ENCODE measurements around the gene IFT57.
A peak's percentile ranks its signal among the peaks of the same experiment; 100 is the strongest.

IFT57 gene

DNA sequence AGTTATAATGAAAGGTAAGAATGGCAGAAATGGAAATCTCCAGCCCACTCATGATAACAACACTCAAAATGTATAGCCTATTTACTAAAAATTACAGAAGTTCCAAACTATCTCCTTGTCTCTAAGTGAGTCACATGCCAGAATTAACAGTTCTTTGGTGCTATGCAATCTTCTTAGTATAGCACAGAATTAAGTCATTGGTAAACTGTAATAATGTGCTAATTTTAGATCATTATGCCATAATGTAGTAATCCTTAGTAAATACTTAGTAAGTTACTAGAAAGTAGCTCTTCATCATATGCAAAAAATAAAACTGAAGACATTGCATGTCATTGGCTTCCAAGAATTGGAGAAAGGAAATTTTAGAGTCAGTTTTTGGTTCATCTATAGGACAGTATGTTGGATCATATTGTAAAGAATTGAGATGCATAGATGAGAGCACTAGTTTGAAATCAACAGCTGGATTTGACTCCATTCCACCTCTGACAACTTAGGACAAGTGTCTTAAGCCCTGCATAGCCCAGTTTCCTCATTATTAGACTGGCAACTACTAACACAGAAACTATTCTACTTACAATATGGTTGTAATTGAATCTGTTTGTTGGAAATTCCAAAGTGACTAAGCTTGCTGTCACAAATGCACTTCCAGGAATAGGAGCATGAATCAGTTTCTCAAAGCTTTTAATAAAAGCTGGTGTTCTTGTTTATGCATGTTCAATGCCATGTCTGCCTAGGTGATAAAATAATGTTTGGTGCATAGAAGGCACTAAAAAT, 91.3 kb downstream of the IFT57 start:
- DNase-seq (ENCODE audit: low spot score in 2 of 2) = no peak
- peak; percentile 77 for ATAC-seq
- H3K9me3 Mint-ChIP-seq = peaks cover 4% of the 10 kb centered on the region
- peaks cover 84% of the 10 kb centered on the region for H3K4me1 Mint-ChIP-seq
- H3K36me3 Mint-ChIP-seq = peaks cover 75% of the 10 kb centered on the region
- H3K4me3 Mint-ChIP-seq = peak overlapping the region; percentile 81
- H3K27ac Mint-ChIP-seq = peak overlapping the region; percentile 91

GRCh38 chr3:108130236-108130635, 92.0 kb downstream of the IFT57 start:
- Mint-ChIP-seq H3K4me1 (peaks cover 83% of the 10 kb centered on the region), H3K36me3 (peaks cover 75% of the 10 kb centered on the region), H3K9me3 (peaks cover 4% of the 10 kb centered on the region), H3K27ac (peak overlapping the region; percentile 91), H3K4me3 (peak overlapping the region; percentile 81)
- ATAC-seq = no peak
- DNase-seq (ENCODE audit: low spot score in 2 of 2) = no peak

GRCh38 chr3:108127301-108127988, 94.8 kb downstream of the IFT57 start:
- Mint-ChIP-seq H3K4me3 (peak overlapping the region; percentile 81), H3K36me3 (peaks cover 71% of the 10 kb centered on the region), H3K4me1 (peaks cover 80% of the 10 kb centered on the region), H3K9me3 (peaks cover 4% of the 10 kb centered on the region), H3K27ac (peak overlapping the region; percentile 91)
- DNase-seq (ENCODE audit: low spot score in 2 of 2) = peak; percentile 28 to 75
- peak; percentile 52 for ATAC-seq

DNA sequence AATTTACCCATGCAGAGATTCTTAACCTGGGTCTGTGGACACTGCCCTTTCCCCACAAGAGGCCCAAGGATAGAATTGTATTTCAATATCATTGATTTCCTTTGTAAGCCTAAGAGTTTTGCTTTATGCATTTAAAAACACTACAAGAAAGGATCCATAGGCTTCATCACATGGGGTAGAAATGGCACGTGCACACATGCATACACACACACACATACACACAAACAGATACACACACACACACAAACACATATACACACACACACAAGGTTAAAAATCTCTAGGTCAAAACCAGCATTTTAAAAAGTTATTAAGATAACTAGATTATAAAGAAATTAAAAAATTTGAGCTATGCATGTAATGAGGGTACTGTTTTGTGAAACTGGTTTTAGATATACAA, 95.9 kb downstream of the IFT57 start:
- Mint-ChIP-seq H3K36me3 (peaks cover 60% of the 10 kb centered on the region), H3K4me1 (peaks cover 69% of the 10 kb centered on the region)
- no peak for DNase-seq (ENCODE audit: low spot score in 2 of 2)

GRCh38 chr3:108125550-108126071, 96.6 kb downstream of the IFT57 start:
- Mint-ChIP-seq H3K4me1 (peaks cover 62% of the 10 kb centered on the region), H3K36me3 (peaks cover 52% of the 10 kb centered on the region), H3K27ac (peak overlapping the region; percentile 99), H3K4me3 (peak overlapping the region; percentile 81), H3K9me3 (peaks cover 4% of the 10 kb centered on the region)
- DNase-seq (ENCODE audit: low spot score in 2 of 2) = peak; percentile 18 to 76
- ATAC-seq = peak; percentile 57

More for the DNA sequence above, 95.9 kb downstream of the IFT57 start:
- no peak for ATAC-seq
- H3K4me3 Mint-ChIP-seq = peak overlapping the region; percentile 81
- H3K27ac Mint-ChIP-seq = peak overlapping the region; percentile 99
- H3K9me3 Mint-ChIP-seq = peaks cover 4% of the 10 kb centered on the region

GRCh38 chr3:108125153-108125543, 97.1 kb downstream of the IFT57 start:
- ATAC-seq (peak; percentile 1), DNase-seq (ENCODE audit: low spot score in 2 of 2) (no peak)
- peaks cover 61% of the 10 kb centered on the region for H3K4me1 Mint-ChIP-seq
- H3K27ac Mint-ChIP-seq = peak overlapping the region; percentile 99
- H3K4me3 Mint-ChIP-seq = peak overlapping the region; percentile 81
- H3K9me3 Mint-ChIP-seq = peaks cover 4% of the 10 kb centered on the region
- peaks cover 51% of the 10 kb centered on the region for H3K36me3 Mint-ChIP-seq

- ATAC-seq (peak; percentile 83), DNase-seq (ENCODE audit: low spot score in 2 of 2) (peak; percentile 41 to 83)
- peaks cover 64% of the 10 kb centered on the region for H3K4me1 Mint-ChIP-seq
- H3K27ac Mint-ChIP-seq = peak overlapping the region; percentile 99
- H3K4me3 Mint-ChIP-seq = peak overlapping the region; percentile 81
- peaks cover 51% of the 10 kb centered on the region for H3K36me3 Mint-ChIP-seq
- H3K9me3 Mint-ChIP-seq = peaks cover 4% of the 10 kb centered on the region
These were observed 97.7 kb downstream of the IFT57 start for GRCh38 chr3:108124337-108125152.

DNA sequence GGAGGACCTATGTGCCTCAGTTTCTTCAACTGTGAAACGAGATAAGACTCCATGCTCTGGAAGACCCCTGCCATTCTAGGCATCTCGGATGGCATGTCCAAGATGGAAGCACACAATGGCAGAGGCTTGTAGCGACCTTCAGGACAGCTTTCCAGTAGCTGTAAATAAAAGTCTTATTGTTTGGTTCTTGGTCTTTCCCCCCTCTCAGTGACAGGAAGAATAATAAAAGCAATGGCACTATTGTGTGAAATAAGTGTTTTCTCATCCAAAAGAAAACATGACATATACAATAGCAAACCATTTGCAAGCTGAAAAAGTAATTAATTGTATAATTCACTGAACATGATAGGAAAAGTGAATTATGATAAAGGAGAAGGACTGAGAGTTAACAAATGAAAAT, 98.9 kb downstream of the IFT57 start:
- no peak for ATAC-seq
- peak overlapping the region; percentile 81 for H3K4me3 Mint-ChIP-seq
- H3K4me1 Mint-ChIP-seq = peaks cover 64% of the 10 kb centered on the region

GRCh38 chr3:108122276-108122675, 99.9 kb downstream of the IFT57 start:
- no peaks in the 10 kb centered on the region for H3K9me3 Mint-ChIP-seq
- peak overlapping the region; percentile 99 for H3K27ac Mint-ChIP-seq
- DNase-seq (ENCODE audit: low spot score in 2 of 2) (peak in 1 of 2 donors; percentile 37), ATAC-seq (no peak)
- peaks cover 65% of the 10 kb centered on the region for H3K4me1 Mint-ChIP-seq
- peaks cover 32% of the 10 kb centered on the region for H3K36me3 Mint-ChIP-seq
- H3K4me3 Mint-ChIP-seq = no peak overlapping the region

More for the DNA sequence above, 98.9 kb downstream of the IFT57 start:
- DNase-seq (ENCODE audit: low spot score in 2 of 2) = no peak
- Mint-ChIP-seq H3K36me3 (peaks cover 40% of the 10 kb centered on the region), H3K27ac (peak overlapping the region; percentile 99), H3K9me3 (peaks cover 2% of the 10 kb centered on the region)

- Mint-ChIP-seq H3K27ac (no peak overlapping the region), H3K9me3 (no peaks in the 10 kb centered on the region), H3K4me3 (no peak overlapping the region), H3K36me3 (peaks cover 7% of the 10 kb centered on the region), H3K4me1 (peaks cover 47% of the 10 kb centered on the region)
- no peak for DNase-seq (ENCODE audit: low spot score in 2 of 2)
- ATAC-seq = no peak
These were observed 102.7 kb downstream of the IFT57 start for GRCh38 chr3:108119398-108120104.

GRCh38 chr3:108118038-108118768, 104.0 kb downstream of the IFT57 start:
- H3K4me1 Mint-ChIP-seq = peaks cover 33% of the 10 kb centered on the region
- H3K36me3 Mint-ChIP-seq = no peaks in the 10 kb centered on the region
- no peak for DNase-seq (ENCODE audit: low spot score in 2 of 2)
- no peaks in the 10 kb centered on the region for H3K9me3 Mint-ChIP-seq
- H3K27ac Mint-ChIP-seq = peak overlapping the region; percentile 74
- peak overlapping the region; percentile 30 for H3K4me3 Mint-ChIP-seq
- ATAC-seq = peak; percentile 95

- H3K4me1 Mint-ChIP-seq = peaks cover 28% of the 10 kb centered on the region
- no peak overlapping the region for H3K4me3 Mint-ChIP-seq
- no peaks in the 10 kb centered on the region for H3K36me3 Mint-ChIP-seq
- DNase-seq (ENCODE audit: low spot score in 2 of 2) (no peak), ATAC-seq (peak; percentile 61)
- no peak overlapping the region for H3K27ac Mint-ChIP-seq
- no peaks in the 10 kb centered on the region for H3K9me3 Mint-ChIP-seq
These were observed 104.9 kb downstream of the IFT57 start for GRCh38 chr3:108117241-108117775.

GRCh38 chr3:108114423-108115065, 107.7 kb downstream of the IFT57 start:
- no peak for ATAC-seq
- no peaks in the 10 kb centered on the region for H3K36me3 Mint-ChIP-seq
- no peaks in the 10 kb centered on the region for H3K9me3 Mint-ChIP-seq

More at GRCh38 chr3:108114423-108115065, 107.7 kb downstream of the IFT57 start:
- Mint-ChIP-seq H3K27ac (no peak overlapping the region), H3K4me1 (peaks cover 25% of the 10 kb centered on the region), H3K4me3 (no peak overlapping the region)
- DNase-seq (ENCODE audit: low spot score in 2 of 2) = no peak

Data from stimulated activated effector memory CD8-positive, alpha-beta T cell treated with anti-CD3 and anti-CD28 coated beads, Interleukin-12 subunit alpha, Interleukin-12 subunit beta, amount 100 ng/mL, for 72 hours (primary cell).